Measurements from ENCODE around the gene MINDY4.
"Not testable (repeated sequence)": the region's sequence is repeated elsewhere in the genome, so short reads cannot be mapped to it uniquely, and the experiment has no call there.

Gene MINDY4

GRCh38 chr7:30805931-30806330 is 34.7 kb downstream of the MINDY4 start:
- no peak for DNase-seq

- not testable (repeated sequence) for DNase-seq
Measured at GRCh38 chr7:30807477-30807876, 36.3 kb downstream of the MINDY4 start.

GRCh38 chr7:30807941-30808340 is 36.7 kb downstream of the MINDY4 start:
- DNase-seq = not testable (repeated sequence)

- no peak for DNase-seq
Measured at GRCh38 chr7:30810986-30811385, 39.8 kb downstream of the MINDY4 start.

GRCh38 chr7:30812676-30813075 is 41.5 kb downstream of the MINDY4 start:
- DNase-seq = no peak

- no peak for DNase-seq
Measured at GRCh38 chr7:30813466-30813865, 42.2 kb downstream of the MINDY4 start.

GRCh38 chr7:30814700-30815387 is 43.6 kb downstream of the MINDY4 start:
- DNase-seq = no peak

GRCh38 chr7:30815388-30815854 is 44.2 kb downstream of the MINDY4 start:
- DNase-seq = no peak

GRCh38 chr7:30815951-30816644 is 44.9 kb downstream of the MINDY4 start:
- no peak for DNase-seq

- DNase-seq = no peak
Measured at GRCh38 chr7:30816645-30817370, 45.6 kb downstream of the MINDY4 start.

- DNase-seq = no peak
Measured at GRCh38 chr7:30817371-30817767, 46.2 kb downstream of the MINDY4 start.

GRCh38 chr7:30824821-30825720 is 53.9 kb downstream of the MINDY4 start:
- DNase-seq = no peak

GRCh38 chr7:30826181-30826580 is 55.0 kb downstream of the MINDY4 start:
- DNase-seq = no peak

- DNase-seq = no peak
Measured at GRCh38 chr7:30828591-30828990, 57.4 kb downstream of the MINDY4 start.

GRCh38 chr7:30829471-30829870 is 58.3 kb downstream of the MINDY4 start:
- no peak for DNase-seq

GRCh38 chr7:30831227-30831626 is 60.0 kb downstream of the MINDY4 start:
- DNase-seq = no peak

- no peak for DNase-seq
Measured at GRCh38 chr7:30831936-30832335, 60.7 kb downstream of the MINDY4 start.

GRCh38 chr7:30834017-30834674 is 62.9 kb downstream of the MINDY4 start:
- DNase-seq = not testable (repeated sequence)

- no peak for DNase-seq
Measured at GRCh38 chr7:30835396-30835915, 64.2 kb downstream of the MINDY4 start.

- no peak for DNase-seq
Measured at GRCh38 chr7:30836991-30837390, 65.8 kb downstream of the MINDY4 start.

- DNase-seq = no peak
Measured at GRCh38 chr7:30837581-30837980, 66.4 kb downstream of the MINDY4 start.

GRCh38 chr7:30838008-30838407 is 66.8 kb downstream of the MINDY4 start:
- no peak for DNase-seq

Data from CD4-positive, alpha-beta T cell treated with Interleukin-6 for 4 hours (primary cell).